T-cell (primary cell): Measurements from ENCODE around the gene TM4SF18. TPM values are rescaled to one million over a fixed set of nuclear protein-coding genes. Genes with fewer than 3 reads are reported as not detected.

ENCODE experiments used
- ATAC-seq, 4 experiments: fragments of 200-7000 bp in 3 of 4; fragments of 150-1000 bp in 1 of 4; cut with Tn5 transposase; replicated peaks in 1 of 4; 1 replicate in 3 of 4; 2 replicates in 1 of 4; pipeline ENCODE4 v1.10.0; 2021; ENCODE audit warnings: moderate library complexity in 3 of 4, mild to moderate bottlenecking in 2 of 4, moderate number of reproducible peaks in 1 of 4
- CTCF ChIA-PET, 2 donors: fragments of 300-600 bp; sonication (Branson Sonifier 250); formaldehyde crosslinking; loops; one replicate each; lab custom pipeline; 2022; ENCODE audit warnings: antibody characterized with exemption in 2 of 2; lab: Charles Lee
- POLR2A ChIA-PET, 2 donors: fragments of 300-600 bp; sonication (Branson Sonifier 250); formaldehyde crosslinking; loops; one replicate each; lab custom pipeline; 2022; ENCODE audit warnings: antibody characterized with exemption in 2 of 2; lab: Charles Lee
- DNase-seq, 35 experiments: peaks; one replicate each; pipeline versions ENCODE4 v3.0.0 to v3.0.0-alpha.2; 2013 to 2023
- H3K27ac ChIP-seq: one replicate; pipeline ENCODE4 v1.5.1; 2013; ENCODE audit warnings: low read length
- H3K27me3 ChIP-seq, 2 experiments: replicated peaks in 1 of 2; 1 replicate in 1 of 2; 2 replicates in 1 of 2; pipeline versions ENCODE4 v1.6.1 to v1.7.0; 2013; ENCODE audit warnings: low read length in 1 of 2, mixed read lengths in 1 of 2; ENCODE audit not compliant: control insufficient read depth in 2 of 2, insufficient read depth in 2 of 2; ENCODE audit errors: extremely low read depth in 1 of 2
- H3K36me3 ChIP-seq, 2 donors: 1 replicate in 1 of 2; 2 replicates in 1 of 2; pipeline versions ENCODE4 v1.6.1 to v1.7.0; 2013; ENCODE audit warnings: low read length in 1 of 2; ENCODE audit not compliant: control insufficient read depth in 2 of 2, insufficient read depth in 1 of 2; ENCODE audit errors: extremely low read depth in 1 of 2
- H3K4me1 ChIP-seq, 2 experiments: 1 replicate in 1 of 2; 2 replicates in 1 of 2; pipeline versions ENCODE4 v1.6.1 to v1.7.0; 2013; ENCODE audit warnings: low read length in 2 of 2, mixed read lengths in 1 of 2; ENCODE audit not compliant: insufficient read depth in 2 of 2, control insufficient read depth in 1 of 2; ENCODE audit errors: extremely low read depth in 1 of 2
- H3K4me3 ChIP-seq, 2 donors: 1 replicate in 1 of 2; 2 replicates in 1 of 2; pipeline versions ENCODE4 v1.5.1 to v1.7.0; 2013; ENCODE audit warnings: mild to moderate bottlenecking in 2 of 2, low read length in 1 of 2, moderate library complexity in 1 of 2; ENCODE audit not compliant: control insufficient read depth in 1 of 2; ENCODE audit errors: extremely low read depth in 1 of 2
- H3K9me3 ChIP-seq: 2 replicates; pipeline ENCODE4 v1.7.0; 2013
- H3K27ac Mint-ChIP-seq, 2 donors: one replicate each; pipeline ENCODE4 v1.8.0; 2020 to 2021; ENCODE audit warnings: mild to moderate bottlenecking in 2 of 2, mixed read lengths in 2 of 2
- H3K27me3 Mint-ChIP-seq, 2 donors: one replicate each; pipeline ENCODE4 v1.8.0; 2021 to 2022; ENCODE audit warnings: mixed read lengths in 2 of 2
- H3K36me3 Mint-ChIP-seq: one replicate; pipeline ENCODE4 v1.8.0; 2021; ENCODE audit warnings: mixed read lengths
- H3K4me1 Mint-ChIP-seq, 3 donors: one replicate each; pipeline ENCODE4 v1.8.0; 2020 to 2022; ENCODE audit warnings: mixed read lengths in 3 of 3, mild to moderate bottlenecking in 1 of 3
- H3K4me3 Mint-ChIP-seq, 3 donors: one replicate each; pipeline ENCODE4 v1.8.0; 2020 to 2022; ENCODE audit warnings: mild to moderate bottlenecking in 3 of 3, mixed read lengths in 3 of 3, moderate library complexity in 3 of 3
- H3K9me3 Mint-ChIP-seq, 3 donors: one replicate each; pipeline ENCODE4 v1.8.0; 2020 to 2022; ENCODE audit warnings: mixed read lengths in 3 of 3
- WGBS: methylation state at CpG from one replicate; pipeline ENCODE4 v1.1.5; 2013; ENCODE audit warnings: missing lambda C conversion rate; ENCODE audit not compliant: insufficient coverage; 5-methylcytosine and 5-hydroxymethylcytosine counted together
- total RNA-seq, 35 experiments: library from RNA in 6 of 35; stranded (reverse) in 6 of 35; fragments of 120-200 nt in 1 of 35; gene quantifications; one replicate each; pipeline versions ENCODE4 v1.2.1 to v1.2.4 and lab custom pipeline; 2013 to 2026

TM4SF18 gene
- total RNA-seq, 5 donors from 2014 or later (not counting 1 experiment from before 2014, with no cell fraction given) = not detected

DNA sequence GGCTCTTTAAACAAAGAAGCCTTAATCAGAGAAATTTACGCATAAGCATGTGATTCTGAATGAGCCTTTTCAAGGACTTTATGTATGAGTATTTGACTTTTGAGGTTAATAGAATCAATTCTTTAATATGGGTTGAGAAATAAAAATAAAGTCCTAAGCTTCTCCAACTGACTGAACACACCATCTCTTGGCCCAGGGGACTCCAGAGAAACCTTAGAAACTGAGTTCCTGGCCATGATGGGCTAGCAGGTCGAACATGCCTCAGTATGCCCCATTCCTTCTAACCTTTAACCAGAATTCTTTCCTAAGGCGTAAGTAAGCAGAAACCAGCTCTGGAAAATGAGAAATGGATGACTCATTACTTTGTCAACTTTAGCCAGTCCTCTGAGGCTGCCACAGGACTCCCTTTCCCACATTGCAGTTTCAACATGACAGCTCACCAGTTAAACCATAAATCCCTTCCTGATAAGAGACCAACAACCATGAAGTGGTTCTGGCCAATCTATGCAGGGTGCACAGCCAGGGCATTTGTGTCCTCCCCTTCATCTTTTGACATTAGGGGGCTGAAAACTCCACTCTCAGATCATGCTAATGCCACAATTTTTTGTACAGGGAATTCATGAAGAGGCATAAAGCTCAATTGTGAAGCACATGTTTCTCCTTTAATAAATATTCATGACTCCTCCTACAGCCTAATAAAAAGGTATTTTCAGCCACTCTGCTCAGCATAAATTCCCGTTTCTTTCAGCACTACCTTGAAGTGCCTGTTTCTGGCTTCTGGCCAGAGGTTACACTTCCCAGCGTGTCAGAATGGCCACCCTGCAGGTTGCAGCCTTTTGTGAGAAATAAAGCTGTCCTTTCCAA lies 33.3 kb downstream of the TM4SF18 start:
- no peaks in the 10 kb centered on the region for H3K9me3 Mint-ChIP-seq
- Histone ChIP-seq H3K36me3 (no peaks in the 10 kb centered on the region), H3K9me3 (no peaks in the 10 kb centered on the region), H3K4me3 (no peak overlapping the region), H3K4me1 (no peaks in the 10 kb centered on the region), H3K27ac (no peak overlapping the region), H3K27me3 (no peaks in the 10 kb centered on the region)
- no peak for ATAC-seq
- POLR2A ChIA-PET = no interaction called here
- no peak for DNase-seq
- H3K36me3 Mint-ChIP-seq = no peaks in the 10 kb centered on the region
- WGBS = 70% methylated on average over 4 of the region's 5 CpGs
- H3K27me3 Mint-ChIP-seq = peaks cover 11 to 19% of the 10 kb centered on the region in 2 donors
- no peak overlapping the region for H3K4me3 Mint-ChIP-seq
- no peak overlapping the region for H3K27ac Mint-ChIP-seq
- CTCF ChIA-PET = interaction anchor here in 1 of 2 donors (0.5 to 0.6 kb wide), 2 partner anchors 346 to 436 kb away, joined by 3 to 5 read pairs; no protein-coding TSS in a partner anchor
- no peaks in the 10 kb centered on the region for H3K4me1 Mint-ChIP-seq

DNA sequence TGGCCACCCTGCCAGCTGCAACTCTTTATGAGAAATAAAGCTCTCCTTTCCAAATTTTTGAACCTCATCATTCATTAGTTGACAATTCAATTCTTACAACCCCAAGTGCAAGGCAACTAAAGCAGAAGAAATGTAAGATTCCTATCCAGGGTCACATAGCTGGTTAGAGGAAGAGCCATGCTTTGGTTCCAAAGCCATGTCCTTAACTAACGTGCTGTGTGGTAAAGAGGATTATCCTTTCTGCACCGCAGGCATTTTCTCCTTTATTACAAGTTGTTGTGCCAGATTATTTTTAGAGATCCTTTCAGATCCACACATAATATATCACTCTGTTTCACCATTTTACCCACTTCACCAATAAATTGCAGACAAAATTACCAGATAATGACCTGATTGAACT lies 36.5 kb downstream of the TM4SF18 start:
- no peaks in the 10 kb centered on the region for H3K4me1 Mint-ChIP-seq
- no peaks in the 10 kb centered on the region for H3K36me3 ChIP-seq
- H3K27me3 Mint-ChIP-seq = peaks cover 0 to 13% of the 10 kb centered on the region in 2 donors
- H3K27ac ChIP-seq = no peak overlapping the region
- DNase-seq (no peak), ATAC-seq (no peak)
- no peak overlapping the region for H3K4me3 Mint-ChIP-seq
- ChIA-PET POLR2A (no interaction called here), CTCF (no interaction called here)
- H3K9me3 Mint-ChIP-seq = no peaks in the 10 kb centered on the region
- WGBS = no CpG with 5 or more reads among the region's 2 CpGs
- no peaks in the 10 kb centered on the region for H3K9me3 ChIP-seq
- H3K4me3 ChIP-seq = no peak overlapping the region
- H3K4me1 ChIP-seq = no peaks in the 10 kb centered on the region
- H3K27me3 ChIP-seq = no peaks in the 10 kb centered on the region
- no peaks in the 10 kb centered on the region for H3K36me3 Mint-ChIP-seq
- no peak overlapping the region for H3K27ac Mint-ChIP-seq

DNA sequence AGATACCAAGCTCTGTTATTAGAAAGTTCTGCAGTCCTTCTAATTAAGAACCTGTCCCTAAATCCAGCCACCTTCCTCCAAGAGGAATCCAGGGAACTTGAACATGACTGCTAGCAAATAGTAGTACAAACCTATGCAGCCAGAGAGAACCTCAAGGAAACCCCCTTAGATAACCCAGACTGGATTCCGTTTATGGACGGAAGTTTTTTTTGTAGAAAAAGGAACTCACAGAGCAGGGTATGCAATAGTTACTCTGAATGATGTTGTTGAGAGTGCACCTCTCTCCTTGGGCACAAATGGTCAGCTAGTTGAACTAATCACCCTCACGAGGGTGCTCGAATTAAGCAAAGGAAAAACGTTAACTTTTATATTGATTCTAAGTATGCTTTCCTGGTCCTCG lies 40.8 kb downstream of the TM4SF18 start:
- H3K27ac ChIP-seq = no peak overlapping the region
- DNase-seq (no peak), ATAC-seq (no peak)
- Mint-ChIP-seq H3K4me1 (no peaks in the 10 kb centered on the region), H3K36me3 (no peaks in the 10 kb centered on the region), H3K27ac (no peak overlapping the region), H3K9me3 (no peaks in the 10 kb centered on the region), H3K27me3 (peaks cover 0 to 13% of the 10 kb centered on the region in 2 donors), H3K4me3 (no peak overlapping the region)
- ChIA-PET CTCF (no interaction called here), POLR2A (no interaction called here)
- no peaks in the 10 kb centered on the region for H3K4me1 ChIP-seq
- no peak overlapping the region for H3K4me3 ChIP-seq
- no peaks in the 10 kb centered on the region for H3K27me3 ChIP-seq
- H3K9me3 ChIP-seq = no peaks in the 10 kb centered on the region
- H3K36me3 ChIP-seq = no peaks in the 10 kb centered on the region
- WGBS = no CpG with 5 or more reads among the region's 6 CpGs

DNA sequence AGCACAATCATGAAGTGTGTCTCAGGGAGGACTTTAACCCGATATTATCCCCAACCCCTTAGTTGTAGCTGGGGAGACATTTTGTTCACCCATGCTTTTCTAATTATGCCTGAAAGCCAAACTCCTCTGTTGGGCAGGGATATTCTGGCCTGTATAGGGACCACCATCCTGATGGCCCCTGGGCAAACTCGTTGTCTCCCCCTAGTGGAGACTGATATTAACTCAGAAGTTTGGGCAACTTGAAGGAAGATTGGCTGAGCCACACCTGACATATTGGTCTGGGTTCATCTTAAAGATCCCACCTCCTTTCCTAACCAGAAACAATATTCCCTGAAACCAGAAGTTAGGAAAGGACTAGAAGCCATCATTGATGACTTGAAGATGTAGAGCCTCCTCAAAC lies 42.3 kb downstream of the TM4SF18 start:
- no peaks in the 10 kb centered on the region for H3K4me1 ChIP-seq
- ATAC-seq (no peak), DNase-seq (peak in 1 of 35 experiments; percentile 35)
- no peak overlapping the region for H3K27ac Mint-ChIP-seq
- no peaks in the 10 kb centered on the region for H3K4me1 Mint-ChIP-seq
- WGBS = no CpG with 5 or more reads among the region's 2 CpGs
- ChIA-PET CTCF (no interaction called here), POLR2A (no interaction called here)
- no peaks in the 10 kb centered on the region for H3K9me3 Mint-ChIP-seq
- peaks cover 0 to 4% of the 10 kb centered on the region in 2 donors for H3K27me3 Mint-ChIP-seq
- no peak overlapping the region for H3K27ac ChIP-seq
- no peaks in the 10 kb centered on the region for H3K36me3 Mint-ChIP-seq
- no peak overlapping the region for H3K4me3 Mint-ChIP-seq
- no peaks in the 10 kb centered on the region for H3K27me3 ChIP-seq
- no peaks in the 10 kb centered on the region for H3K36me3 ChIP-seq
- no peak overlapping the region for H3K4me3 ChIP-seq
- no peaks in the 10 kb centered on the region for H3K9me3 ChIP-seq

DNA sequence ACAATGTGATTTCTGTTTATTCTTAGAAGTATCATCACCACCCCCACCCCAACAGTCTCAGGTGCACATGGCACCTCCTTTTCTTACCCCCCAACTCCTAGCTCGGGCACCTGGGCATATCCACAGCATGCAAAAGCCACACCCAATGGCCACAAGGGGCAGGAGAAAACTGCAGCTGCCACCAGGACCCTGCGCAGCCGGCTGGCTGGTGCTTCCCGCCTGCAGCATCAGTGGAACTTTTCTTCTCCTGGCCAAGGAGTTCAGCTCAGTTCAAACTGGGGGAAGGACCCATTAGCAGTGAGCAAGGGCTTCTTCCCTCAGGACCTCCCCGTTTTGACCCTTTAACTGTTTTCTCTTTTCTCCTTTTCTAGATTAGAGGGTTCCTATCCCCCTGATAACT lies 44.8 kb downstream of the TM4SF18 start:
- Histone ChIP-seq H3K9me3 (no peaks in the 10 kb centered on the region), H3K36me3 (no peaks in the 10 kb centered on the region), H3K27me3 (no peaks in the 10 kb centered on the region), H3K4me1 (no peaks in the 10 kb centered on the region), H3K4me3 (no peak overlapping the region), H3K27ac (no peak overlapping the region)
- ChIA-PET CTCF (interaction anchor here in 1 of 2 donors (0.7 kb wide), 1 partner anchor 9 kb away, joined by 6 read pairs; no protein-coding TSS in a partner anchor), POLR2A (no interaction called here)
- Mint-ChIP-seq H3K36me3 (no peaks in the 10 kb centered on the region), H3K27ac (no peak overlapping the region), H3K4me3 (no peak overlapping the region), H3K4me1 (no peaks in the 10 kb centered on the region), H3K27me3 (no peaks in the 10 kb centered on the region), H3K9me3 (no peaks in the 10 kb centered on the region)
- WGBS = 74% methylated on average over 5 of the region's 5 CpGs
- no peak for ATAC-seq
- no peak for DNase-seq

DNA sequence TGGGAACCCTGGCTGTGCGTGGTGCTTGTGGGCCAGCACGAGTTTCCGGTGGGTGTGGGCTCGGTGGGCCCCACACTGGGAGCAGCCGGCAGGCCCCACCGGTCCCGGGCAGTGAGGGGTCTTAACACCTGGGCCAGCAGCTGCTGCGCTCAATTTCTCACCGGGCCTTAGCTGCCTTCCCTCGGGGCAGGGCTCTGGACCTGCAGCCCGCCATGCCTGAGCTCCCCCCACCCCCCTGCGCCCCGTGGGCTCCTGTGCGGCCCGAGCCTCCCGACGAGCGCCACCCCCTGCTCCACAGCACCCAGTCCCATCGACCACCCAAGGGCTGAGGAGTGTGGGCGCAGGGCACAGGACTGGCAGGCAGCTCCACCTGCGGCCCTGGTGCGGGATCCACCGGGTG lies 49.4 kb downstream of the TM4SF18 start:
- H3K27ac Mint-ChIP-seq = no peak overlapping the region
- CTCF ChIA-PET = no interaction called here
- Histone ChIP-seq H3K27ac (no peak overlapping the region), H3K9me3 (no peaks in the 10 kb centered on the region), H3K4me3 (no peak overlapping the region), H3K27me3 (no peaks in the 10 kb centered on the region), H3K4me1 (no peaks in the 10 kb centered on the region), H3K36me3 (no peaks in the 10 kb centered on the region)
- no peaks in the 10 kb centered on the region for H3K36me3 Mint-ChIP-seq
- no peaks in the 10 kb centered on the region for H3K9me3 Mint-ChIP-seq
- H3K27me3 Mint-ChIP-seq = no peaks in the 10 kb centered on the region
- DNase-seq (no peak), ATAC-seq (no peak)
- H3K4me3 Mint-ChIP-seq = no peak overlapping the region
- POLR2A ChIA-PET = no interaction called here
- no peaks in the 10 kb centered on the region for H3K4me1 Mint-ChIP-seq
- WGBS = 96% methylated on average over 9 of the region's 23 CpGs
